Mesendoderm (in vitro differentiated cells): ENCODE data around the gene PARP8.

Source experiments
- DNase-seq: peaks from one replicate; pipeline ENCODE4 v3.0.0; 2013
- H2AK5ac ChIP-seq: 2 replicates; pipeline ENCODE4 v1.6.1; 2013; ENCODE audit warnings: low read length, inconsistent platforms
- H2BK120ac ChIP-seq: 2 replicates; pipeline ENCODE4 v1.6.1; 2013; ENCODE audit warnings: low read depth, mild to moderate bottlenecking, low read length, moderate library complexity, mixed read lengths
- H2BK15ac ChIP-seq: replicated peaks from 2 replicates; pipeline ENCODE4 v1.6.1; 2013; ENCODE audit warnings: low read depth, mild to moderate bottlenecking, moderate library complexity
- H2BK5ac ChIP-seq: 2 replicates; pipeline ENCODE4 v1.6.1; 2013; ENCODE audit warnings: low read length, inconsistent platforms
- H3K18ac ChIP-seq: 2 replicates; pipeline ENCODE4 v1.6.1; 2013; ENCODE audit warnings: mild to moderate bottlenecking, low read length, mixed read lengths
- H3K23ac ChIP-seq: one replicate; pipeline ENCODE4 v1.6.1; 2013; ENCODE audit warnings: low read length
- H3K27ac ChIP-seq: 2 replicates; pipeline ENCODE4 v1.5.1; 2013; ENCODE audit warnings: low read depth, mild to moderate bottlenecking, inconsistent platforms, low read length, moderate library complexity
- H3K27me3 ChIP-seq: 2 replicates; pipeline ENCODE4 v1.6.1; 2013; ENCODE audit warnings: low read length, control low read depth, mild to moderate bottlenecking, inconsistent platforms; ENCODE audit not compliant: insufficient read depth, poor library complexity
- H3K36me3 ChIP-seq: 2 replicates; pipeline ENCODE4 v1.6.1; 2013; ENCODE audit warnings: low read length, inconsistent platforms; ENCODE audit not compliant: control insufficient read depth, insufficient read depth
- H3K4ac ChIP-seq: one replicate; pipeline ENCODE4 v1.6.1; 2013; ENCODE audit warnings: low read depth, mild to moderate bottlenecking, low read length, moderate library complexity
- H3K4me1 ChIP-seq: 2 replicates; pipeline ENCODE4 v1.6.1; 2013; ENCODE audit warnings: low read depth, low read length, inconsistent platforms; ENCODE audit not compliant: control insufficient read depth
- H3K4me2 ChIP-seq: 2 replicates; pipeline ENCODE4 v1.6.1; 2013; ENCODE audit warnings: low read length
- H3K4me3 ChIP-seq: 2 replicates; pipeline ENCODE4 v1.5.1; 2013; ENCODE audit warnings: mild to moderate bottlenecking, low read length
- H3K56ac ChIP-seq: one replicate; pipeline ENCODE4 v1.6.1; 2013; ENCODE audit warnings: low read length
- H3K79me1 ChIP-seq: 2 replicates; pipeline ENCODE4 v1.6.1; 2013; ENCODE audit warnings: low read length, inconsistent platforms
- H3K79me2 ChIP-seq: 2 replicates; pipeline ENCODE4 v1.6.1; 2013; ENCODE audit warnings: mild to moderate bottlenecking, low read length; ENCODE audit not compliant: control insufficient read depth, insufficient read depth
- H3K9ac ChIP-seq: 2 replicates; pipeline ENCODE4 v1.6.1; 2013; ENCODE audit warnings: low read length, inconsistent platforms
- H4K5ac ChIP-seq: one replicate; pipeline ENCODE4 v1.6.1; 2013; ENCODE audit warnings: low read length
- H4K8ac ChIP-seq: one replicate; pipeline ENCODE4 v1.6.1; 2013; ENCODE audit warnings: low read depth, mild to moderate bottlenecking, control low read depth, low read length, moderate library complexity
- WGBS: extraction: QIAGEN DNeasy Blood & Tissue Kit; methylation state at CpG from one replicate; pipeline ENCODE4 v1.1.7; 2013; ENCODE audit warnings: low lambda C conversion rate, missing lambda C conversion rate; ENCODE audit not compliant: insufficient coverage; ENCODE audit errors: extremely low coverage; 5-methylcytosine and 5-hydroxymethylcytosine counted together

PARP8 gene

DNA sequence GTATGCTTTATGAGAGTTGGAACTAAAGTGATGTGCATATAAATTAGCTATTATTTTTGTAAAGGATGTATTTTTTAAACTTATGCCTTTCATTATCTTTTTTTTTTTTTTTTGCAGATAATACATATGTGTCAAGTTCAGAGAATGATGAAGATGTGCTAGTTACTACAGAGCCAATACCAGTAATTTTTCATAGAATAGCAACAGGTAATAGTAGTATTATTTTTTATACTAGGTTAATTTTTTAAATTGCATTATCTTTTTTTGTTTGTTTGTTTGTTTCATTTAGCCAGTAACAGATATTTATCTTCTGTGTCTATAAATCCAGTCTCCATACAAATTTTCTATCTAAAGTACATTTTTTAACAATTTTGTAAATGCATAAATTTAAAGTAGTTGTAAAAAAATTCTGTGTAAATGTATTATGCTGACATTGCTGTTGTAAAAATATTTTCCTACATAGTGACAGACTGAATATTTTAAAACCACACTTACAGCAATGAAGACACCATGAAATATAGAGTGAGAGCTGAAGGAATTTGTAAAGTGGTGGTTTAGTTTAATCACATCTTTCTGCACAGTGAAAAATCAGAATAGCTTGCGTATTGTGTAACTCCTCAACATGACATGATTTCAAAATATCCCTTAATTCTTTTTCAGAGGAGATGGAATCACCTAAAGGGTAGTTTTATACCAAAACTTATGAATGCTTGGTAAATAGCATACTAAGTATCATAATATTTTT, 93.3 kb downstream of the PARP8 start:
- no peaks in the 10 kb centered on the region for H3K27me3 ChIP-seq
- DNase-seq, result no peak
- no peaks in the 10 kb centered on the region for H3K36me3 ChIP-seq
- H3K27ac ChIP-seq, result no peak overlapping the region
- no peak overlapping the region for H3K56ac ChIP-seq
- no peak overlapping the region for H2BK15ac ChIP-seq
- no peak overlapping the region for H3K4me3 ChIP-seq
- no peak overlapping the region for H4K8ac ChIP-seq
- no peak overlapping the region for H2BK120ac ChIP-seq
- H3K4ac ChIP-seq, result no peak overlapping the region
- no peaks in the 10 kb centered on the region for H3K79me2 ChIP-seq
- no peak overlapping the region for H4K5ac ChIP-seq
- no peaks in the 10 kb centered on the region for H3K4me1 ChIP-seq
- H2BK5ac ChIP-seq, result no peak overlapping the region
- H3K23ac ChIP-seq, result no peak overlapping the region
- H3K9ac ChIP-seq, result no peak overlapping the region
- WGBS, result no CpG with 5 or more reads among the region's 1 CpG
- no peak overlapping the region for H3K18ac ChIP-seq
- no peak overlapping the region for H2AK5ac ChIP-seq
- no peaks in the 10 kb centered on the region for H3K79me1 ChIP-seq
- no peak overlapping the region for H3K4me2 ChIP-seq

- H3K27ac ChIP-seq, result no peak overlapping the region
- no peak overlapping the region for H4K5ac ChIP-seq
- H3K36me3 ChIP-seq, result no peaks in the 10 kb centered on the region
- H3K79me1 ChIP-seq, result no peaks in the 10 kb centered on the region
- no peak overlapping the region for H3K4me2 ChIP-seq
- no peak overlapping the region for H3K9ac ChIP-seq
- no peaks in the 10 kb centered on the region for H3K4me1 ChIP-seq
- H2BK5ac ChIP-seq, result no peak overlapping the region
- H2BK120ac ChIP-seq, result no peak overlapping the region
- no peak overlapping the region for H3K4me3 ChIP-seq
- H3K23ac ChIP-seq, result no peak overlapping the region
- H3K27me3 ChIP-seq, result no peaks in the 10 kb centered on the region
- H3K56ac ChIP-seq, result no peak overlapping the region
- no peak overlapping the region for H3K4ac ChIP-seq
- no peak overlapping the region for H2AK5ac ChIP-seq
- H3K79me2 ChIP-seq, result no peaks in the 10 kb centered on the region
- H3K18ac ChIP-seq, result no peak overlapping the region
- no peak overlapping the region for H4K8ac ChIP-seq
- no peak overlapping the region for H2BK15ac ChIP-seq
- no peak for DNase-seq
Measured at GRCh38 chr5:50763351-50763750, 96.9 kb downstream of the PARP8 start.

- Histone ChIP-seq H2BK120ac (no peak overlapping the region), H3K4me3 (no peak overlapping the region), H3K79me2 (no peaks in the 10 kb centered on the region), H3K79me1 (no peaks in the 10 kb centered on the region), H2AK5ac (no peak overlapping the region), H3K4me2 (no peak overlapping the region), H3K23ac (no peak overlapping the region), H3K36me3 (no peaks in the 10 kb centered on the region), H4K8ac (no peak overlapping the region), H2BK5ac (no peak overlapping the region), H4K5ac (no peak overlapping the region), H3K4me1 (no peaks in the 10 kb centered on the region), H3K27ac (no peak overlapping the region), H3K9ac (no peak overlapping the region), H3K56ac (no peak overlapping the region), H2BK15ac (no peak overlapping the region), H3K4ac (no peak overlapping the region), H3K18ac (no peak overlapping the region), H3K27me3 (no peaks in the 10 kb centered on the region)
- DNase-seq, result peak; percentile 9
- WGBS, result no CpG with 5 or more reads among the region's 7 CpGs
Measured at GRCh38 chr5:50763846-50764245, 97.4 kb downstream of the PARP8 start.

DNA sequence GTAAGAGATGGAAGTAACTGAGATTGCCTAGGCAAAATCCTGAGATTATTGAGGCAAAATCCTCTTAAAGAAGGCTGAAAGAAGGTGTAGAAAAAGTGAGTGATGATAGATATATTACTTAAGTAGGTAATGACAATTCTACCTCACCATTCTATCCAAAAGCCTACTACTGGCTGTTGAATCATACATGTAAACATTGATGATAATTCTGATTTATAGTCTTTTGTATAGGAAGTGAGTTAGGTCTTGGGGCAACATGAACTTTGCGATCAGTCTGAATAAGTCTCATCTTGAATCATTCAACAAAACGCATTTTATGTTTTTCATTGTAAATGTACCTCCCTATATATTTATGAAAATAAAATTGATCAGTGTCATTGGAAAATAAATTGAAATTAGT, 99.6 kb downstream of the PARP8 start:
- Histone ChIP-seq H3K56ac (no peak overlapping the region), H3K27me3 (no peaks in the 10 kb centered on the region), H2BK5ac (no peak overlapping the region), H3K79me1 (no peaks in the 10 kb centered on the region), H3K18ac (no peak overlapping the region), H3K9ac (no peak overlapping the region), H3K4me1 (no peaks in the 10 kb centered on the region), H3K27ac (no peak overlapping the region), H3K4me2 (no peak overlapping the region), H3K4me3 (no peak overlapping the region), H3K4ac (no peak overlapping the region), H3K36me3 (no peaks in the 10 kb centered on the region), H4K5ac (no peak overlapping the region), H2BK15ac (no peak overlapping the region), H3K23ac (no peak overlapping the region), H2AK5ac (no peak overlapping the region), H3K79me2 (no peaks in the 10 kb centered on the region), H2BK120ac (no peak overlapping the region), H4K8ac (no peak overlapping the region)
- DNase-seq, result no peak
- WGBS, result no CpG with 5 or more reads among the region's 2 CpGs

DNA sequence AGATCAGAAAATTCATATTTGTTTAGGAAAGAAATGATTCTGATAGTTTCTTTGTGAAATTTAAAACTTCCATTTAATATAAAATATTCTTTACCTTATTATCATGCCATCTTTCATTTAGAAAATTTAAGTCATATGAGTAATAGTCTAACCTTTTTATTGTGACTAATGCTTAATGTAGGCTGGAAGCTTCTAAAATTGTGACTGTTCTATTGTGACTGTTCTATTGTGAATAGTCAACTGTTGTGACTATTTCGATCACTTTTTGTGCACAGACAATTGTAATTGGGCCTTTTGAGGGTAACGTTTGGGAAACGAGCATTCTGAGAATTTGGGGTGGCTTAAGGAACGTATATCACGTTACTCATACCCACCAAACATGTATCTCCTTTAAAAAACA, 100.0 kb downstream of the PARP8 start:
- Histone ChIP-seq H3K56ac (no peak overlapping the region), H3K4me1 (no peaks in the 10 kb centered on the region), H3K4me3 (no peak overlapping the region), H3K79me1 (no peaks in the 10 kb centered on the region), H3K36me3 (no peaks in the 10 kb centered on the region), H2AK5ac (no peak overlapping the region), H2BK120ac (no peak overlapping the region), H2BK5ac (no peak overlapping the region), H3K4me2 (no peak overlapping the region), H4K5ac (no peak overlapping the region), H3K9ac (no peak overlapping the region), H3K23ac (no peak overlapping the region), H3K27me3 (no peaks in the 10 kb centered on the region), H3K18ac (no peak overlapping the region), H4K8ac (no peak overlapping the region), H3K4ac (no peak overlapping the region), H2BK15ac (no peak overlapping the region), H3K27ac (no peak overlapping the region), H3K79me2 (no peaks in the 10 kb centered on the region)
- WGBS, result no CpG with 5 or more reads among the region's 5 CpGs
- no peak for DNase-seq

DNA sequence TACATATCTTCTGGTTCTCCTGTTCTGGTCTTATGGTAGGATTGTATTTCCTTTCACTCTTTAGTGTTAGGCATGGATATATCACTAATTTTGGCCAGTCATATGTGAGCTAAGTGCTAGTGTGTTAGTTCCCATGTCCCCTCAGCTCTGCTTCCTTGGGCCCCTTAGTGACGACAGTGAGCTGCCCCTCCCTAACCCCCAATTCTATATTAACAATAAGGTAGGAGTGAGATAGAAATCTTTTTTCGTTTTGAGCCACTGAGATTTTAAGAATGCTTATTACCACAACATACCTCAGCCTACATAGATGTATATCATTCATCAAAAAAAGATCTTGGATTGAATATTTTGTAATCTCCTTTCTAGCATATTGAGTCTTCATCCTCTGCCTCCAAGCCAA, 100.5 kb downstream of the PARP8 start:
- no peaks in the 10 kb centered on the region for H3K79me1 ChIP-seq
- no peak overlapping the region for H4K8ac ChIP-seq
- H3K36me3 ChIP-seq, result no peaks in the 10 kb centered on the region
- no peak overlapping the region for H3K56ac ChIP-seq
- no peak overlapping the region for H3K4me3 ChIP-seq
- no peak overlapping the region for H3K27ac ChIP-seq
- no peaks in the 10 kb centered on the region for H3K79me2 ChIP-seq
- no peak overlapping the region for H3K4ac ChIP-seq
- no peak for DNase-seq
- no peak overlapping the region for H4K5ac ChIP-seq
- H3K27me3 ChIP-seq, result no peaks in the 10 kb centered on the region
- H2BK120ac ChIP-seq, result no peak overlapping the region
- no peak overlapping the region for H3K23ac ChIP-seq
- H3K4me1 ChIP-seq, result no peaks in the 10 kb centered on the region
- WGBS, result no CpG with 5 or more reads among the region's 2 CpGs
- H2BK15ac ChIP-seq, result no peak overlapping the region
- no peak overlapping the region for H3K9ac ChIP-seq
- H2BK5ac ChIP-seq, result no peak overlapping the region
- H3K18ac ChIP-seq, result no peak overlapping the region
- H3K4me2 ChIP-seq, result no peak overlapping the region
- no peak overlapping the region for H2AK5ac ChIP-seq
